Measurements from ENCODE around the gene ZMIZ1.

GRCh38 chr10:79360499-79361342 is 292.0 kb downstream of the ZMIZ1 start:
- TF ChIP-seq SRF (IDR thresholded peaks at IDR 0.05; ENCODE audit: low read depth) (no peak), EZH2 (IDR thresholded peaks at IDR 0.05) (no peak), CTCF (IDR thresholded peaks at IDR 0.05 in 2 of 3, conservative IDR thresholded peaks at IDR 0.05 in 1 of 3; ENCODE audit: borderline replicate concordance in 1 of 3, insufficient read depth in 1 of 3, low read depth in 2 of 3, low read length in 2 of 3) (no peak), EGR1 (IDR thresholded peaks at IDR 0.05; ENCODE audit: low read depth) (no peak), ELF1 (IDR thresholded peaks at IDR 0.05; ENCODE audit: borderline replicate concordance, low read depth) (no peak), ATF3 (IDR thresholded peaks at IDR 0.05) (no peak)
- TF ChIP-seq, protein P1, sequence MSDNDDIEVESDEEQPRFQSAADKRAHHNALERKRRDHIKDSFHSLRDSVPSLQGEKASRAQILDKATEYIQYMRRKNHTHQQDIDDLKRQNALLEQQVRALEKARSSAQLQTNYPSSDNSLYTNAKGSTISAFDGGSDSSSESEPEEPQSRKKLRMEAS (IDR thresholded peaks at IDR 0.05) = no peak
